ENCODE measurements around the gene NEUROG1.
"Not testable (repeated sequence)": the region's sequence is repeated elsewhere in the genome, so short reads cannot be mapped to it uniquely, and the experiment has no call there.

The NEUROG1 gene

GRCh38 chr5:135501965-135502364 is 33.8 kb downstream of the NEUROG1 start:
- Histone ChIP-seq H3K27me3 (replicated peaks; ENCODE audit: insufficient read depth, low read length) (no peaks in the 10 kb centered on the region), H3K4me2 (ENCODE audit: low read depth, low read length) (no peak overlapping the region), H3F3A (ENCODE audit: insufficient read depth, low read length) (no peaks in the 10 kb centered on the region), H3K79me2 (ENCODE audit: low read length) (no peaks in the 10 kb centered on the region), H2AFZ (ENCODE audit: low read length) (no peak overlapping the region), H4K20me1 (ENCODE audit: insufficient read depth, low read length) (no peaks in the 10 kb centered on the region), H3K9ac (ENCODE audit: low read length) (no peak overlapping the region), H3K4me1 (ENCODE audit: low read length) (no peaks in the 10 kb centered on the region), H3K9me2 (replicated peaks; ENCODE audit: insufficient read depth, low read length) (no peaks in the 10 kb centered on the region), H3K9me3 (replicated peaks; ENCODE audit: insufficient read depth, low read length) (no peaks in the 10 kb centered on the region), H3K27ac (ENCODE audit: low read length) (no peak overlapping the region), H3K36me3 (replicated peaks; ENCODE audit: insufficient read depth, low read length) (no peaks in the 10 kb centered on the region), H3K4me3 (ENCODE audit: low read length) (no peak overlapping the region)
- TF ChIP-seq CTCF (IDR thresholded peaks at IDR 0.05; ENCODE audit: low read length) (no peak), EZH2phosphoT487 (IDR thresholded peaks at IDR 0.05; ENCODE audit: low read length) (no peak), EZH2 (optimal IDR thresholded peaks at IDR 0.05; ENCODE audit: low read depth, low read length) (no peak)
- DNase-seq = no peak

- no peaks in the 10 kb centered on the region for H3K36me3 ChIP-seq (replicated peaks; ENCODE audit: insufficient read depth, low read length)
- H3K27ac ChIP-seq (ENCODE audit: low read length) = no peak overlapping the region
- TF ChIP-seq EZH2phosphoT487 (IDR thresholded peaks at IDR 0.05; ENCODE audit: low read length) (no peak), EZH2 (optimal IDR thresholded peaks at IDR 0.05; ENCODE audit: low read depth, low read length) (no peak), CTCF (IDR thresholded peaks at IDR 0.05; ENCODE audit: low read length) (no peak)
- no peak overlapping the region for H3K4me2 ChIP-seq (ENCODE audit: low read depth, low read length)
- no peak overlapping the region for H3K4me3 ChIP-seq (ENCODE audit: low read length)
- no peaks in the 10 kb centered on the region for H3K4me1 ChIP-seq (ENCODE audit: low read length)
- H3K27me3 ChIP-seq (replicated peaks; ENCODE audit: insufficient read depth, low read length) = no peaks in the 10 kb centered on the region
- H3F3A ChIP-seq (ENCODE audit: insufficient read depth, low read length) = no peaks in the 10 kb centered on the region
- no peak overlapping the region for H3K9ac ChIP-seq (ENCODE audit: low read length)
- H4K20me1 ChIP-seq (ENCODE audit: insufficient read depth, low read length) = no peaks in the 10 kb centered on the region
- no peaks in the 10 kb centered on the region for H3K79me2 ChIP-seq (ENCODE audit: low read length)
- H3K9me2 ChIP-seq (replicated peaks; ENCODE audit: insufficient read depth, low read length) = no peaks in the 10 kb centered on the region
- no peak for DNase-seq
- H3K9me3 ChIP-seq (replicated peaks; ENCODE audit: insufficient read depth, low read length) = no peaks in the 10 kb centered on the region
- H2AFZ ChIP-seq (ENCODE audit: low read length) = no peak overlapping the region
Measured at GRCh38 chr5:135498637-135498995, 37.1 kb downstream of the NEUROG1 start.

GRCh38 chr5:135497971-135498636 is 37.7 kb downstream of the NEUROG1 start:
- H3K9me2 ChIP-seq (replicated peaks; ENCODE audit: insufficient read depth, low read length) = no peaks in the 10 kb centered on the region
- DNase-seq = no peak
- no peak overlapping the region for H3K4me2 ChIP-seq (ENCODE audit: low read depth, low read length)
- H3K27ac ChIP-seq (ENCODE audit: low read length) = no peak overlapping the region
- H3K4me1 ChIP-seq (ENCODE audit: low read length) = no peaks in the 10 kb centered on the region
- no peak overlapping the region for H3K4me3 ChIP-seq (ENCODE audit: low read length)
- H3K36me3 ChIP-seq (replicated peaks; ENCODE audit: insufficient read depth, low read length) = no peaks in the 10 kb centered on the region
- H3K79me2 ChIP-seq (ENCODE audit: low read length) = no peaks in the 10 kb centered on the region
- H3K9me3 ChIP-seq (replicated peaks; ENCODE audit: insufficient read depth, low read length) = no peaks in the 10 kb centered on the region
- no peaks in the 10 kb centered on the region for H3K27me3 ChIP-seq (replicated peaks; ENCODE audit: insufficient read depth, low read length)
- H4K20me1 ChIP-seq (ENCODE audit: insufficient read depth, low read length) = no peaks in the 10 kb centered on the region
- no peak overlapping the region for H3K9ac ChIP-seq (ENCODE audit: low read length)
- no peak for TF ChIP-seq EZH2 (optimal IDR thresholded peaks at IDR 0.05; ENCODE audit: low read depth, low read length)
- TF ChIP-seq EZH2phosphoT487 (IDR thresholded peaks at IDR 0.05; ENCODE audit: low read length) = no peak
- H2AFZ ChIP-seq (ENCODE audit: low read length) = no peak overlapping the region
- no peaks in the 10 kb centered on the region for H3F3A ChIP-seq (ENCODE audit: insufficient read depth, low read length)

GRCh38 chr5:135495531-135495930 is 40.2 kb downstream of the NEUROG1 start:
- H3K9ac ChIP-seq (ENCODE audit: low read length); H3F3A ChIP-seq (ENCODE audit: insufficient read depth, low read length); H4K20me1 ChIP-seq (ENCODE audit: insufficient read depth, low read length); H3K9me2 ChIP-seq (replicated peaks; ENCODE audit: insufficient read depth, low read length); DNase-seq; H3K79me2 ChIP-seq (ENCODE audit: low read length); H3K9me3 ChIP-seq (replicated peaks; ENCODE audit: insufficient read depth, low read length); H3K27ac ChIP-seq (ENCODE audit: low read length); H3K4me2 ChIP-seq (ENCODE audit: low read depth, low read length); H3K4me3 ChIP-seq (ENCODE audit: low read length); H3K36me3 ChIP-seq (replicated peaks; ENCODE audit: insufficient read depth, low read length); H3K27me3 ChIP-seq (replicated peaks; ENCODE audit: insufficient read depth, low read length); H2AFZ ChIP-seq (ENCODE audit: low read length); H3K4me1 ChIP-seq (ENCODE audit: low read length): not testable (repeated sequence)

Data from MM.1S (cell line).